SK-N-MC (cell line): Measurements from ENCODE around the gene PRKG1.
A peak's percentile ranks its signal among the peaks of the same experiment; 100 is the strongest.

Experiments used
- DNase-seq: peaks from one replicate; pipeline ENCODE4 v3.0.0-alpha.2; 2011; ENCODE audit warnings: low read depth, low spot score
- H3K27ac ChIP-seq: fragments of 200-600 bp; sonication (generic); 2 replicates; pipeline ENCODE4 v1.5.1; 2016; ENCODE audit warnings: mixed run types
- H3K36me3 ChIP-seq: fragments of 200-600 bp; sonication (generic); 2 replicates; pipeline ENCODE4 v1.6.1; 2017; ENCODE audit warnings: antibody characterized with exemption, low read length, mixed read lengths; ENCODE audit not compliant: insufficient read depth
- H3K4me3 ChIP-seq: fragments of 200-600 bp; sonication (generic); 2 replicates; pipeline ENCODE4 v1.5.1; 2016
- H3K9ac ChIP-seq: fragments of 200-600 bp; sonication (generic); 2 replicates; pipeline ENCODE4 v1.8.0; 2017; ENCODE audit warnings: mixed run types, mixed read lengths; ENCODE audit not compliant: insufficient read length
- H3K9me3 ChIP-seq: fragments of 200-600 bp; sonication (generic); 2 replicates; pipeline ENCODE4 v1.6.1; 2017; ENCODE audit warnings: low read depth, mild to moderate bottlenecking, antibody characterized with exemption, low read length, moderate library complexity, mixed read lengths
- EZH2 ChIP-seq: fragments of 200-600 bp; sonication (generic); IDR thresholded peaks from one replicate; pipeline ENCODE4 v1.6.1; 2017; ENCODE audit warnings: antibody characterized with exemption
- FOXP2 ChIP-seq: optimal IDR thresholded peaks from 2 replicates; pipeline ENCODE3; 2011; ENCODE audit warnings: mild to moderate bottlenecking, moderate library complexity; ENCODE audit not compliant: insufficient read depth; ENCODE audit errors: extremely low read length, control extremely low read depth
- POLR2AphosphoS5 ChIP-seq: IDR thresholded peaks from 2 replicates; pipeline ENCODE4 v1.6.1; 2012; ENCODE audit warnings: mild to moderate bottlenecking, low read depth, low read length, borderline replicate concordance

The PRKG1 gene

GRCh38 chr10:52208365-52208764 is 1134.1 kb downstream of the PRKG1 start:
- H3K36me3 ChIP-seq: no peaks in the 10 kb centered on the region
- TF ChIP-seq EZH2 (no peak), FOXP2 (no peak), POLR2AphosphoS5 (no peak)
- H3K27ac ChIP-seq: no peak overlapping the region
- H3K9me3 ChIP-seq: no peaks in the 10 kb centered on the region
- H3K9ac ChIP-seq: no peak overlapping the region
- no peak for DNase-seq
- H3K4me3 ChIP-seq: no peak overlapping the region

DNA sequence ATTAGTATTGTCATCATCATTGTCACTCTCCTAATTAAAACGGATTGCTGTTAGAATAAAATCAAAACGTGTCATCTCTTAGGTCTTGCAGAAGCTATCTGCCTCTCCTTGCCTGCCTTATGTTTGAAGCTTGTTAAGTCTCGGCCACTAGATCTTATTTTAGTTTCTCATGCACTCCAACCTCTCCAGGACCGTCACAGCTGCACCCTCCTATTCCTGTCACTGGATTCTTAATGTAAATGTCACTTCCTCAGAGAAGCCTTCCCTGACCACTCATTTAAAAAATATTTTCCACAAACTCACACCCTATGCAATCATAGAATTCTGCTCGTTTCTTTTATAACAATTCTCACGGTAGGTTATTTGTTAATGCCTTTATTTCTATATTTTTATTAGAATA is 1135.9 kb downstream of the PRKG1 start:
- TF ChIP-seq POLR2AphosphoS5 (no peak), EZH2 (no peak), FOXP2 (no peak)
- DNase-seq: no peak
- H3K9me3 ChIP-seq: no peaks in the 10 kb centered on the region
- H3K36me3 ChIP-seq: no peaks in the 10 kb centered on the region
- no peak overlapping the region for H3K27ac ChIP-seq
- H3K9ac ChIP-seq: no peak overlapping the region
- H3K4me3 ChIP-seq: no peak overlapping the region

- Histone ChIP-seq H3K9ac (no peak overlapping the region), H3K36me3 (no peaks in the 10 kb centered on the region), H3K9me3 (no peaks in the 10 kb centered on the region), H3K27ac (no peak overlapping the region), H3K4me3 (no peak overlapping the region)
- TF ChIP-seq FOXP2 (no peak), EZH2 (no peak), POLR2AphosphoS5 (no peak)
- no peak for DNase-seq
Observed at GRCh38 chr10:52212062-52212461, 1137.8 kb downstream of the PRKG1 start.

DNA sequence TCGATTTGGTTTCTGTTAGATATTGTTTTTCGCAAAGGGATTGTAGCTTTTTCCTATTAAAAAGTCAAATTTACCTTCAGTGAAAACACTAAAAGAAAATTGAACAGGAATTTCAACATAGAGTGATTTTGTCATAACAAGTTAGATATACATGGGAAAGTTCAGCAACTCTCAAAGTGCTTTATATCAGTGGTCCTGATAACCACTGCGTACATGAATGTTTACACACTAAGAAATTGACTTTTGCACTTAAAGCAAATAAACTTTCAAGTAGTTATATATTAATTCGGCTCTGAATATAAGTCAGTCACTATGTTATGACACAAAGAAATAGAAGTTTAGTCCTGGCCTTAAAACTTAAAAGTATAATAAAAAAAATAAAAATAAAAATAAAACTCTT is 1138.5 kb downstream of the PRKG1 start:
- Histone ChIP-seq H3K9me3 (no peaks in the 10 kb centered on the region), H3K27ac (no peak overlapping the region), H3K36me3 (no peaks in the 10 kb centered on the region), H3K4me3 (no peak overlapping the region), H3K9ac (no peak overlapping the region)
- no peak for DNase-seq
- TF ChIP-seq FOXP2 (no peak), EZH2 (no peak), POLR2AphosphoS5 (no peak)

GRCh38 chr10:52213321-52213752 is 1139.0 kb downstream of the PRKG1 start:
- no peak overlapping the region for H3K4me3 ChIP-seq
- H3K9me3 ChIP-seq: no peaks in the 10 kb centered on the region
- H3K36me3 ChIP-seq: no peaks in the 10 kb centered on the region
- H3K27ac ChIP-seq: no peak overlapping the region
- TF ChIP-seq FOXP2 (no peak), POLR2AphosphoS5 (no peak), EZH2 (no peak)
- DNase-seq: no peak
- no peak overlapping the region for H3K9ac ChIP-seq

DNA sequence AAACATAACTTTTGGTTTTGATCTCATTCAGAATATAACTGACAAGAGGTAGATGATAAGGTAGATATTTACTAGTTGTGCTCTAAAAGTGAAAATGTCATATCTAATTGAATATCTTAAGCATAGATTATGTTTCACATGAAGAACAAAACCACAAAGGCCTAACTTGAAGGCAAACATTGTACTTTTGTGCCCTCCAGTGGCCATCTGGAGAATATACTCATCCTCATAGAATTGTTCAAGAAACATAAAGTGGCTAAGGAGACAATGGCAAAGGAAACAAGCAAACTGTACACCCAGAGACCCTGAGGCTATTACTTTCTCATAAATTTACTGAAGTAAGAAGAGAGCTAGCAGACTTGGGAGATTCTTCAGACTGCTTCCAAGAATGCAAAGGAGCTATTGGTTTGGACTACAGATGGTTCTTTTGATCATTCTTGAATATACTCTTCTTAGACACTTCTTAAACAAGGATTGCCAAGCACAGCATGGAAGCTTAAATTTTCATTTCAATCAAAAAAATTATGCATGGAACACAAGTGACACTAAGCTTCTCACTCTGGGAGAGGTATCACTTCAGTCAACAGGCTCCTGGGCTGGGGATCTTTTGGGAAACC is 1141.6 kb downstream of the PRKG1 start:
- no peak overlapping the region for H3K9ac ChIP-seq
- no peaks in the 10 kb centered on the region for H3K9me3 ChIP-seq
- H3K36me3 ChIP-seq: no peaks in the 10 kb centered on the region
- peak; percentile 40 for DNase-seq
- no peak for TF ChIP-seq FOXP2
- TF ChIP-seq EZH2: no peak
- TF ChIP-seq POLR2AphosphoS5: no peak
- no peak overlapping the region for H3K4me3 ChIP-seq
- H3K27ac ChIP-seq: no peak overlapping the region

DNA sequence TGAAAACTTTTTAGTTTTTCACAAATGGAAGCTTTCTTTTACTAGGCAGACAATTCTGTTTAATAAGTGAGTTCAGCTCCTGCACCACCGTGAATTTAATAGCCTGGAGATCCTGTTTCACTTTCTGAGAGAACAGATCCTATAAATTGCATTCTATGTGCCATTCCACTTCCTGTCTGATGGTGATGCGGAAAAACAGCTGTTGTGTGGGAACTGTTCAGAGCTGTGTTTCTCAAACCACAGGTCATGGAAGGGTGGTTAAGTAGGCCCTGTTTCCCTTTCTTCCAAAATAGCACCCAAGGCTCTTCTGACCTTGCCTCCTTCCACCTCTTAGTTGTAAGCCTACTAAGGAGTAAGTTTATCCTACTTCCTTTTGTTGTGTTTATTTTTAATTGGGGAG is 1142.6 kb downstream of the PRKG1 start:
- no peaks in the 10 kb centered on the region for H3K9me3 ChIP-seq
- no peak overlapping the region for H3K27ac ChIP-seq
- DNase-seq: no peak
- no peak for TF ChIP-seq EZH2
- no peak for TF ChIP-seq POLR2AphosphoS5
- TF ChIP-seq FOXP2: no peak
- H3K9ac ChIP-seq: no peak overlapping the region
- no peaks in the 10 kb centered on the region for H3K36me3 ChIP-seq
- H3K4me3 ChIP-seq: no peak overlapping the region

DNA sequence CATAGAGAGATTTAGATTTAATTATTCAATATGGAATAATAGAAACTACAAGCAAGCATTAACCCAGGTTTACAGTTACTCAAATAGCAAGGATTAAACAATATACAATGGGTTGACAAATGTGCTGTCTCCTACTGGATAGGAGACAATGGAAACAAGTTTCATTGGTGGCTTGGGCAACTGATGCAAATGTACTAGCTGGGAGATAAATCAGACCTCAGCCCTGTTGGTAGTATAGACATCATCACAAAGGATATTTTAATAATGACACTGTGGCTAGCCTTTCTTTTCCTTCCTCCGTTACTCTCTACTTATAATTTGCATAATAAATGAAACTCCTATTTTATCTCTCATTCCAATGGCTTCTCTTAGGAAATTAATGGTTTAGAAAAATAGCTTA is 1143.2 kb downstream of the PRKG1 start:
- Histone ChIP-seq H3K27ac (no peak overlapping the region), H3K36me3 (no peaks in the 10 kb centered on the region), H3K9me3 (no peaks in the 10 kb centered on the region), H3K9ac (no peak overlapping the region), H3K4me3 (no peak overlapping the region)
- no peak for DNase-seq
- TF ChIP-seq FOXP2: no peak
- TF ChIP-seq EZH2: no peak
- no peak for TF ChIP-seq POLR2AphosphoS5

- Histone ChIP-seq H3K4me3 (no peak overlapping the region), H3K9me3 (no peaks in the 10 kb centered on the region), H3K36me3 (no peaks in the 10 kb centered on the region), H3K27ac (no peak overlapping the region), H3K9ac (no peak overlapping the region)
- no peak for DNase-seq
- TF ChIP-seq FOXP2 (no peak), EZH2 (no peak), POLR2AphosphoS5 (no peak)
Observed at GRCh38 chr10:52220947-52221346, 1146.7 kb downstream of the PRKG1 start.
